ENCODE measurements around the gene ZNF319. TPM values are rescaled to one million over a fixed set of nuclear protein-coding genes. Genes with fewer than 3 reads are reported as not detected.
A peak's percentile ranks its signal among the peaks of the same experiment; 100 is the strongest.

ZNF319 gene
- total RNA-seq, 1 donor from 2014 or later = 14.9 TPM

GRCh38 chr16:57994778-57995177 lies 5.7 kb downstream of the ZNF319 start:
- Mint-ChIP-seq H3K4me3 (ENCODE audit: unreplicated experiment) (no peak overlapping the region), H3K4me1 (ENCODE audit: unreplicated experiment) (peaks cover 12% of the 10 kb centered on the region), H3K27ac (ENCODE audit: unreplicated experiment) (no peak overlapping the region), H3K9me3 (ENCODE audit: unreplicated experiment) (no peaks in the 10 kb centered on the region), H3K27me3 (ENCODE audit: unreplicated experiment) (no peaks in the 10 kb centered on the region), H3K36me3 (ENCODE audit: unreplicated experiment) (peaks cover 7% of the 10 kb centered on the region)
- TF ChIP-seq, protein P1, sequence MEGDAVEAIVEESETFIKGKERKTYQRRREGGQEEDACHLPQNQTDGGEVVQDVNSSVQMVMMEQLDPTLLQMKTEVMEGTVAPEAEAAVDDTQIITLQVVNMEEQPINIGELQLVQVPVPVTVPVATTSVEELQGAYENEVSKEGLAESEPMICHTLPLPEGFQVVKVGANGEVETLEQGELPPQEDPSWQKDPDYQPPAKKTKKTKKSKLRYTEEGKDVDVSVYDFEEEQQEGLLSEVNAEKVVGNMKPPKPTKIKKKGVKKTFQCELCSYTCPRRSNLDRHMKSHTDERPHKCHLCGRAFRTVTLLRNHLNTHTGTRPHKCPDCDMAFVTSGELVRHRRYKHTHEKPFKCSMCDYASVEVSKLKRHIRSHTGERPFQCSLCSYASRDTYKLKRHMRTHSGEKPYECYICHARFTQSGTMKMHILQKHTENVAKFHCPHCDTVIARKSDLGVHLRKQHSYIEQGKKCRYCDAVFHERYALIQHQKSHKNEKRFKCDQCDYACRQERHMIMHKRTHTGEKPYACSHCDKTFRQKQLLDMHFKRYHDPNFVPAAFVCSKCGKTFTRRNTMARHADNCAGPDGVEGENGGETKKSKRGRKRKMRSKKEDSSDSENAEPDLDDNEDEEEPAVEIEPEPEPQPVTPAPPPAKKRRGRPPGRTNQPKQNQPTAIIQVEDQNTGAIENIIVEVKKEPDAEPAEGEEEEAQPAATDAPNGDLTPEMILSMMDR (IDR thresholded peaks at IDR 0.05) = peak; percentile 44
- no peak for DNase-seq (ENCODE audit: extremely low spot score, unreplicated experiment)

GRCh38 chr16:57994361-57994760 lies 6.1 kb downstream of the ZNF319 start:
- no peak for DNase-seq (ENCODE audit: extremely low spot score, unreplicated experiment)
- H3K36me3 Mint-ChIP-seq (ENCODE audit: unreplicated experiment) = peaks cover 7% of the 10 kb centered on the region
- TF ChIP-seq, protein P1 (IDR thresholded peaks at IDR 0.05) = no peak
- no peak overlapping the region for H3K4me3 Mint-ChIP-seq (ENCODE audit: unreplicated experiment)
- no peaks in the 10 kb centered on the region for H3K9me3 Mint-ChIP-seq (ENCODE audit: unreplicated experiment)
- H3K4me1 Mint-ChIP-seq (ENCODE audit: unreplicated experiment) = peaks cover 10% of the 10 kb centered on the region
- no peak overlapping the region for H3K27ac Mint-ChIP-seq (ENCODE audit: unreplicated experiment)
- H3K27me3 Mint-ChIP-seq (ENCODE audit: unreplicated experiment) = no peaks in the 10 kb centered on the region

DNA sequence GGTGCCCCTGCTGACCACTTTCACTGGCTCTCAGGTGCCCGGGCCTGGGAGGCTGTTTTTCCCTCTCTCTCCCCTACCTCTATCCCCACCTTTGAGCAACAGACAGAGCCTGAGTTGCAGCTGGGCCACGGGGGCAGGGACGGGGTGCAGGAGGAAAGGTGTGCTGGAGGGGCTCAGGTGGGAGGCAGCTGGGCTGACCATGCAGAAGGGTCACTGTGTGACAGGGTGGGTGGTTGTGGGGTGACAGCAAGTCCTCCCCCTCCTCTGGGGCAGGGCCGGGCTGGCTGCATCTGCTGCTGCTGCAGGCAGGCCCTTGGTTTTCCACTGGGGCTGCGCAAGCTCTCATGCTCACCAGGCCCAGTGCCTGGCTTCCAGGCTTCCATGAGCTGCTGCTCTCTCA lies 6.6 kb downstream of the ZNF319 start:
- Mint-ChIP-seq H3K36me3 (ENCODE audit: unreplicated experiment) (peaks cover 7% of the 10 kb centered on the region), H3K4me1 (ENCODE audit: unreplicated experiment) (peaks cover 5% of the 10 kb centered on the region), H3K9me3 (ENCODE audit: unreplicated experiment) (no peaks in the 10 kb centered on the region), H3K4me3 (ENCODE audit: unreplicated experiment) (no peak overlapping the region), H3K27me3 (ENCODE audit: unreplicated experiment) (no peaks in the 10 kb centered on the region), H3K27ac (ENCODE audit: unreplicated experiment) (no peak overlapping the region)
- no peak for DNase-seq (ENCODE audit: extremely low spot score, unreplicated experiment)
- TF ChIP-seq, protein P1 (IDR thresholded peaks at IDR 0.05) = no peak

DNA sequence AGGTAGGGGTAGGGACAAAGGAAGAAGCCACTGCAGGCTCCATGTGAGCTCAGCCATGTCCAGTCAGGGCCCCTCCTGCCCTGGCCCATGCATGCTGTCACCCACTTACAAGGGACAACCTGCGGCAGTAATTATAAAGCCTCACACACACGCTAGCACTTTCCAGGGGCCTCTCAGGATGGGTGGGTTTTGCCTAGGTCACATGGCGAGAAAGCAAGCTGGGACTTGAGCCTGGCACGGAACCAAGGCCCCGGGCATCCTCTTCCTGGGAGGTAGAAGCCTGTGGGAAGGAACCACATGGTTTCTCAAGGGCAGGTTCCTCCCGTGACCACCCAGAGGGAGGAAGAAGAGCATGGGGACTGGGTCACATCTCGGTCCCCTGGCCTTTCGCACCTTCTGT lies 7.0 kb downstream of the ZNF319 start:
- TF ChIP-seq, protein P1 (IDR thresholded peaks at IDR 0.05) = no peak
- Mint-ChIP-seq H3K9me3 (ENCODE audit: unreplicated experiment) (no peaks in the 10 kb centered on the region), H3K27ac (ENCODE audit: unreplicated experiment) (no peak overlapping the region), H3K36me3 (ENCODE audit: unreplicated experiment) (peaks cover 7% of the 10 kb centered on the region), H3K4me3 (ENCODE audit: unreplicated experiment) (no peak overlapping the region), H3K4me1 (ENCODE audit: unreplicated experiment) (peaks cover 2% of the 10 kb centered on the region), H3K27me3 (ENCODE audit: unreplicated experiment) (no peaks in the 10 kb centered on the region)
- DNase-seq (ENCODE audit: extremely low spot score, unreplicated experiment) = no peak

GRCh38 chr16:57992084-57992483 lies 8.4 kb downstream of the ZNF319 start:
- Mint-ChIP-seq H3K4me1 (ENCODE audit: unreplicated experiment) (peaks cover 2% of the 10 kb centered on the region), H3K4me3 (ENCODE audit: unreplicated experiment) (no peak overlapping the region), H3K27ac (ENCODE audit: unreplicated experiment) (no peak overlapping the region), H3K9me3 (ENCODE audit: unreplicated experiment) (no peaks in the 10 kb centered on the region), H3K36me3 (ENCODE audit: unreplicated experiment) (peaks cover 5% of the 10 kb centered on the region), H3K27me3 (ENCODE audit: unreplicated experiment) (no peaks in the 10 kb centered on the region)
- no peak for DNase-seq (ENCODE audit: extremely low spot score, unreplicated experiment)
- TF ChIP-seq, protein P1 (IDR thresholded peaks at IDR 0.05) = no peak
